HG02798 (cell line): ENCODE data around the gene CAMSAP1.

Experiments
- ATAC-seq: cut with Tn5 transposase; IDR thresholded peaks from one replicate; pipeline ENCODE4 v1.9.1; 2021; ENCODE audit warnings: mild to moderate bottlenecking; ENCODE audit not compliant: unreplicated experiment, poor library complexity

Gene CAMSAP1

GRCh38 chr9:135766251-135766650, 141.1 kb downstream of the CAMSAP1 start:
- ATAC-seq: no peak

GRCh38 chr9:135765416-135765815, 141.9 kb downstream of the CAMSAP1 start:
- no peak for ATAC-seq

- ATAC-seq: no peak
Observed at GRCh38 chr9:135764731-135765130, 142.6 kb downstream of the CAMSAP1 start.

- ATAC-seq: no peak
Observed at GRCh38 chr9:135763716-135764446, 143.5 kb downstream of the CAMSAP1 start.

- no peak for ATAC-seq
Observed at GRCh38 chr9:135762921-135763320, 144.4 kb downstream of the CAMSAP1 start.

GRCh38 chr9:135761845-135762168, 145.5 kb downstream of the CAMSAP1 start:
- no peak for ATAC-seq

- ATAC-seq: no peak
Observed at GRCh38 chr9:135761150-135761844, 146.0 kb downstream of the CAMSAP1 start.

GRCh38 chr9:135760465-135760864, 146.9 kb downstream of the CAMSAP1 start:
- ATAC-seq: no peak

- ATAC-seq: no peak
Observed at GRCh38 chr9:135759676-135760300, 147.6 kb downstream of the CAMSAP1 start.

- ATAC-seq: no peak
Observed at GRCh38 chr9:135758870-135759269, 148.5 kb downstream of the CAMSAP1 start.
